Measurements from ENCODE around the gene NEK6. TPM values are rescaled to one million over a fixed set of nuclear protein-coding genes. Genes with fewer than 3 reads are reported as not detected.

Gene NEK6
- total RNA-seq, 4 donors from 2014 or later = 2.0 to 15.3 (median 7.3) TPM

DNA sequence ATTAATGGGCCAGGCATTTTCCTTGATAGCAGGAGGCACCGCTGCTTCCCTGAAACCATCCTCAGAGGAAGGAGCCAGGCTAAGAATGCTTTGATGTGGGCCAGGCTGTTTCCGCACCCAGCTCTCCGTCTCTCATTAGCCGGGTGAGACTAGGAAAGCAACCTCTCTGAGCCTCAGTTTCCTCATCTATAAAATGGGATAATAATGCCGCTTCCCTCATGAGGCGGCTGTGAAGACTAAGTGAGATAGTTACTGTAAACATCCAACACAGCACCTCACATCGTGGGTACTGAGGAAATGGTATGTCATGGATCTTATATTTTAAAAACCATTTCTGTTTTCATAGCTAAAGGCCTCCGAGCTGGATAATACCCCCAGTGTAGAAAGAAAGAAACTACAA, 46.5 kb downstream of the NEK6 start:
- Histone ChIP-seq H3K36me3 (peaks cover 0 to 48% (median 4%) of the 10 kb centered on the region in 3 donors), H3K4me1 (peaks cover 0 to 18% (median 0%) of the 10 kb centered on the region in 3 donors), H3K27ac (no peak overlapping the region), H3K9me3 (no peaks in the 10 kb centered on the region), H3K4me3 (no peak overlapping the region), H3K27me3 (no peaks in the 10 kb centered on the region)
- 84 to 93% methylated on average over 6 to 8 of the region's 8 CpGs for WGBS, 2 donors
- intact Hi-C loops (cut with DNase I) = no loop called here
- TF ChIP-seq POLR2A (IDR thresholded peaks at IDR 0.05) = no peak
- TF ChIP-seq, protein P1, sequence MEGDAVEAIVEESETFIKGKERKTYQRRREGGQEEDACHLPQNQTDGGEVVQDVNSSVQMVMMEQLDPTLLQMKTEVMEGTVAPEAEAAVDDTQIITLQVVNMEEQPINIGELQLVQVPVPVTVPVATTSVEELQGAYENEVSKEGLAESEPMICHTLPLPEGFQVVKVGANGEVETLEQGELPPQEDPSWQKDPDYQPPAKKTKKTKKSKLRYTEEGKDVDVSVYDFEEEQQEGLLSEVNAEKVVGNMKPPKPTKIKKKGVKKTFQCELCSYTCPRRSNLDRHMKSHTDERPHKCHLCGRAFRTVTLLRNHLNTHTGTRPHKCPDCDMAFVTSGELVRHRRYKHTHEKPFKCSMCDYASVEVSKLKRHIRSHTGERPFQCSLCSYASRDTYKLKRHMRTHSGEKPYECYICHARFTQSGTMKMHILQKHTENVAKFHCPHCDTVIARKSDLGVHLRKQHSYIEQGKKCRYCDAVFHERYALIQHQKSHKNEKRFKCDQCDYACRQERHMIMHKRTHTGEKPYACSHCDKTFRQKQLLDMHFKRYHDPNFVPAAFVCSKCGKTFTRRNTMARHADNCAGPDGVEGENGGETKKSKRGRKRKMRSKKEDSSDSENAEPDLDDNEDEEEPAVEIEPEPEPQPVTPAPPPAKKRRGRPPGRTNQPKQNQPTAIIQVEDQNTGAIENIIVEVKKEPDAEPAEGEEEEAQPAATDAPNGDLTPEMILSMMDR (IDR thresholded peaks at IDR 0.05) = no peak
- no peak for DNase-seq

- TF ChIP-seq POLR2A (IDR thresholded peaks at IDR 0.05) = no peak
- TF ChIP-seq, protein P1 (IDR thresholded peaks at IDR 0.05) = no peak
- Histone ChIP-seq H3K27ac (peak overlapping the region in 2 of 4 donors; percentile 9 to 21), H3K27me3 (no peaks in the 10 kb centered on the region), H3K4me1 (peaks cover 0 to 18% (median 0%) of the 10 kb centered on the region in 3 donors), H3K4me3 (no peak overlapping the region), H3K36me3 (peaks cover 0 to 48% (median 4%) of the 10 kb centered on the region in 3 donors), H3K9me3 (no peaks in the 10 kb centered on the region)
- intact Hi-C loops (cut with DNase I) = no loop called here
- 65 to 75% methylated on average over 12 to 13 of the region's 13 CpGs for WGBS, 2 donors
- DNase-seq = no peak
Observed at GRCh38 chr9:124306098-124306735, 48.5 kb downstream of the NEK6 start.

GRCh38 chr9:124307379-124308030, 49.8 kb downstream of the NEK6 start:
- Histone ChIP-seq H3K36me3 (peaks cover 0 to 44% (median 4%) of the 10 kb centered on the region in 3 donors), H3K27ac (no peak overlapping the region), H3K9me3 (no peaks in the 10 kb centered on the region), H3K27me3 (no peaks in the 10 kb centered on the region), H3K4me3 (no peak overlapping the region), H3K4me1 (peaks cover 0 to 18% (median 0%) of the 10 kb centered on the region in 3 donors)
- 85 to 97% methylated on average over 7 to 17 of the region's 24 CpGs for WGBS, 2 donors
- intact Hi-C loops (cut with DNase I) = no loop called here
- DNase-seq = no peak
- TF ChIP-seq POLR2A (IDR thresholded peaks at IDR 0.05) = no peak
- TF ChIP-seq, protein P1 (IDR thresholded peaks at IDR 0.05) = no peak

DNA sequence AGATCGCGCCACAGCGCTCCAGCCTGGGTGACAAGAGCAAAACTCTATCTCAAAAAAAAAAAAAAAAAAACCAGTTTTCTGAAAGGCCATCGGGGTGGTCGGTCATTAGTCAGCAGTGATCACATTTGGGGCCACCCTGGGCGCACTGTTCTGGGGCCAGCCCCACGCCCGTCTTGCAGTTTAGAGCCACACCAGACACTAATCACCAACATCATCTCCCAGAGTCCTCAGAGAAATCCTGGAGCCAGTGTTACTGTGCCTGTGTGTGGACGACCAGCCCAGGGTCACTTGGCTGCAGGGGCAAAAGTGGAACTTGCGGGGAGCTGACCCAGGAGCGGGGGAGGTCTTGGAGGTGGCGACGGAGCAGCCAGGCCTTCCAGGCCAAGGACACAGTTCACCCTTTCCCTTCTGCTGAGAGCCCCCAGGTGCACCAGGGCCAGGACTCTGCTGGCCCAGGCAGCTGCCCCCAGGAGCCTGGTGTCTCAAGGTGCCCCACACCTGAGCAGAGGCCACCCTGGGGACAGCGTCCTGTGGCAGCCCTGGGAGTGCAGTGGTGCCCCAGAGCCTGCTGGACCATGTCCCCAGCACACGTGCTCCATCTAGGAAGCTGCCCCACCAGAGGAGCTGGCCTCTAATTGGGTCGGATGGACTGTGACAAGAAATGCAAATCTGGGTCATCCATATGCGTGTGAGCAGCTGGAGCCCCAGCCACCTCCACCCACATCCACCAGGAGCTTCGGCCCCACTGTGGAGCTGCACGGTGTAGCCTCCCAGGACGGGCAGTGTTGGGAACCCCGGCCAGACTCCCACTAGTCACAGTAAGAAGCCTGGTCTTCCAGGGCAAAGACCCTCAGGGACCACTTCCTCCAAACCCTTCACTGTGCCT, 51.1 kb downstream of the NEK6 start:
- H3K4me3 ChIP-seq = no peak overlapping the region
- DNase-seq = no peak
- peaks cover 0 to 18% (median 0%) of the 10 kb centered on the region in 3 donors for H3K4me1 ChIP-seq
- intact Hi-C loops (cut with DNase I) = no loop called here
- WGBS, 2 donors = 96 to 97% methylated on average over 9 to 14 of the region's 21 CpGs
- H3K27ac ChIP-seq = peak overlapping the region in 1 of 4 donors; percentile 40
- H3K36me3 ChIP-seq = peaks cover 0 to 44% (median 0%) of the 10 kb centered on the region in 3 donors
- no peak for TF ChIP-seq POLR2A (IDR thresholded peaks at IDR 0.05)
- TF ChIP-seq, protein P1 (IDR thresholded peaks at IDR 0.05) = no peak
- H3K27me3 ChIP-seq = no peaks in the 10 kb centered on the region
- no peaks in the 10 kb centered on the region for H3K9me3 ChIP-seq

All from esophagus squamous epithelium (tissue), 5 donors.